MM.1S (cell line): ENCODE data around the gene HSF2BP.
A peak's percentile ranks its signal among the peaks of the same experiment; 100 is the strongest.

Source experiments
- DNase-seq: peaks from one replicate; pipeline ENCODE4 v3.0.0-alpha.2; 2015
- H2AFZ ChIP-seq: fragments of 300-600 bp; sonication (generic); 2 replicates; pipeline ENCODE4 v1.6.0; 2016; ENCODE audit warnings: antibody characterized with exemption, low read length
- H3F3A ChIP-seq: fragments of 300-600 bp; sonication (generic); 2 replicates; pipeline ENCODE4 v1.6.1; 2016; ENCODE audit warnings: mild to moderate bottlenecking, antibody characterized with exemption, low read length, moderate library complexity, mixed read lengths; ENCODE audit not compliant: insufficient read depth
- H3K27ac ChIP-seq: fragments of 300-600 bp; sonication (generic); 2 replicates; pipeline ENCODE4 v1.5.1; 2016; ENCODE audit warnings: mild to moderate bottlenecking, low read length
- H3K27me3 ChIP-seq: fragments of 300-600 bp; sonication (generic); replicated peaks from 2 replicates; pipeline ENCODE4 v1.6.0; 2016; ENCODE audit warnings: low read length; ENCODE audit not compliant: insufficient read depth
- H3K36me3 ChIP-seq: fragments of 300-600 bp; sonication (generic); replicated peaks from 2 replicates; pipeline ENCODE4 v1.6.1; 2016; ENCODE audit warnings: mild to moderate bottlenecking, low read length, mixed read lengths; ENCODE audit not compliant: insufficient read depth
- H3K4me1 ChIP-seq: fragments of 300-600 bp; sonication (generic); 2 replicates; pipeline ENCODE4 v1.6.1; 2016; ENCODE audit warnings: low read length, mixed read lengths
- H3K4me2 ChIP-seq: fragments of 300-600 bp; sonication (generic); 2 replicates; pipeline ENCODE4 v1.6.0; 2016; ENCODE audit warnings: low read depth, low read length
- H3K4me3 ChIP-seq: fragments of 300-600 bp; sonication (generic); 2 replicates; pipeline ENCODE4 v1.5.1; 2016; ENCODE audit warnings: low read length, mixed read lengths
- H3K79me2 ChIP-seq: fragments of 300-600 bp; sonication (generic); 2 replicates; pipeline ENCODE4 v1.6.1; 2016; ENCODE audit warnings: mixed run types, low read length, mixed read lengths
- H3K9ac ChIP-seq: fragments of 300-600 bp; sonication (generic); 2 replicates; pipeline ENCODE4 v1.6.1; 2016; ENCODE audit warnings: low read length, mixed read lengths
- H3K9me2 ChIP-seq: fragments of 300-600 bp; sonication (generic); replicated peaks from 2 replicates; pipeline ENCODE4 v1.6.1; 2016; ENCODE audit warnings: mild to moderate bottlenecking, low read length, mixed read lengths; ENCODE audit not compliant: insufficient read depth
- H3K9me3 ChIP-seq: fragments of 300-600 bp; sonication (generic); replicated peaks from 2 replicates; pipeline ENCODE4 v1.6.1; 2016; ENCODE audit warnings: mild to moderate bottlenecking, low read length, mixed read lengths; ENCODE audit not compliant: insufficient read depth
- H4K20me1 ChIP-seq: fragments of 300-600 bp; sonication (generic); 2 replicates; pipeline ENCODE4 v1.6.1; 2016; ENCODE audit warnings: mild to moderate bottlenecking, low read length, moderate library complexity, mixed read lengths; ENCODE audit not compliant: insufficient read depth
- EZH2 ChIP-seq: fragments of 300-600 bp; sonication (generic); optimal IDR thresholded peaks from 2 replicates; pipeline ENCODE3; 2017; ENCODE audit warnings: low read depth, mild to moderate bottlenecking, antibody characterized with exemption, low read length, mixed read lengths
- EZH2phosphoT487 ChIP-seq: fragments of 300-600 bp; sonication (generic); IDR thresholded peaks from 2 replicates; pipeline ENCODE4 v1.6.1; 2018; ENCODE audit warnings: antibody characterized with exemption, low read length
- TF ChIP-seq, protein P1 (sequence below): fragments of 300-600 bp; sonication (generic); IDR thresholded peaks from 2 replicates; pipeline ENCODE4 v1.5.1; 2016; ENCODE audit warnings: antibody characterized with exemption, low read length, mixed read lengths

The HSF2BP gene

DNA sequence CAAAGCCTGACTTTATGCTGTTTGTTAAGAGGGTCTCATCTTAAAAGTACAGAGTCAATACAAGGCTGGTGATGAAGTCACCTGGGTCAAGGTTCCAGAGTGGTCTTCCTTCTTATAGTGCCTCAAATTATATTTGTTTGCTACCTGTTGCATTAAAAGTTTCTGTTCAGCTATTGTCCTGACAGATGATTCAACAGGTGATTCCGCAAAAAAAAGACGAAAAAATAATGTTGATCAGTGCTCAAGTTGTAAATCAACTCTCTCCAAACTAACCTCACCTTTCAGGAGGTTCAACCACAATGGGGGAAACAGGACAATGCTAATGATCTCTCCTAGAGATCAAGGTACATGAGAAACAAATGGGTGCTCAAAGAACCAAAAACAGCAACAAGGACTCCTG, 35.7 kb downstream of the HSF2BP start:
- Histone ChIP-seq H3K9ac (no peak overlapping the region), H3K27me3 (no peaks in the 10 kb centered on the region), H3K36me3 (no peaks in the 10 kb centered on the region), H4K20me1 (no peaks in the 10 kb centered on the region), H3K4me1 (peaks cover 6% of the 10 kb centered on the region), H3K4me2 (no peak overlapping the region), H2AFZ (no peak overlapping the region), H3K79me2 (no peaks in the 10 kb centered on the region), H3K9me2 (no peaks in the 10 kb centered on the region), H3K9me3 (no peaks in the 10 kb centered on the region), H3K4me3 (no peak overlapping the region), H3K27ac (no peak overlapping the region), H3F3A (no peaks in the 10 kb centered on the region)
- TF ChIP-seq, protein P1, sequence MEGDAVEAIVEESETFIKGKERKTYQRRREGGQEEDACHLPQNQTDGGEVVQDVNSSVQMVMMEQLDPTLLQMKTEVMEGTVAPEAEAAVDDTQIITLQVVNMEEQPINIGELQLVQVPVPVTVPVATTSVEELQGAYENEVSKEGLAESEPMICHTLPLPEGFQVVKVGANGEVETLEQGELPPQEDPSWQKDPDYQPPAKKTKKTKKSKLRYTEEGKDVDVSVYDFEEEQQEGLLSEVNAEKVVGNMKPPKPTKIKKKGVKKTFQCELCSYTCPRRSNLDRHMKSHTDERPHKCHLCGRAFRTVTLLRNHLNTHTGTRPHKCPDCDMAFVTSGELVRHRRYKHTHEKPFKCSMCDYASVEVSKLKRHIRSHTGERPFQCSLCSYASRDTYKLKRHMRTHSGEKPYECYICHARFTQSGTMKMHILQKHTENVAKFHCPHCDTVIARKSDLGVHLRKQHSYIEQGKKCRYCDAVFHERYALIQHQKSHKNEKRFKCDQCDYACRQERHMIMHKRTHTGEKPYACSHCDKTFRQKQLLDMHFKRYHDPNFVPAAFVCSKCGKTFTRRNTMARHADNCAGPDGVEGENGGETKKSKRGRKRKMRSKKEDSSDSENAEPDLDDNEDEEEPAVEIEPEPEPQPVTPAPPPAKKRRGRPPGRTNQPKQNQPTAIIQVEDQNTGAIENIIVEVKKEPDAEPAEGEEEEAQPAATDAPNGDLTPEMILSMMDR = no peak
- TF ChIP-seq EZH2 = no peak
- TF ChIP-seq EZH2phosphoT487 = no peak
- no peak for DNase-seq

GRCh38 chr21:43622796-43623195, 36.5 kb downstream of the HSF2BP start:
- Histone ChIP-seq H3K4me1 (peaks cover 6% of the 10 kb centered on the region), H3K9ac (no peak overlapping the region), H2AFZ (no peak overlapping the region), H3K4me2 (no peak overlapping the region), H3K79me2 (no peaks in the 10 kb centered on the region), H3K27ac (no peak overlapping the region), H3K9me3 (no peaks in the 10 kb centered on the region), H4K20me1 (no peaks in the 10 kb centered on the region), H3K36me3 (no peaks in the 10 kb centered on the region), H3K9me2 (no peaks in the 10 kb centered on the region), H3K4me3 (no peak overlapping the region), H3F3A (no peaks in the 10 kb centered on the region), H3K27me3 (no peaks in the 10 kb centered on the region)
- DNase-seq = no peak
- TF ChIP-seq, protein P1 = no peak
- TF ChIP-seq EZH2 = no peak
- no peak for TF ChIP-seq EZH2phosphoT487

- no peak for DNase-seq
- no peak overlapping the region for H3K9ac ChIP-seq
- H3K9me2 ChIP-seq = no peaks in the 10 kb centered on the region
- H3K27ac ChIP-seq = no peak overlapping the region
- H3K36me3 ChIP-seq = no peaks in the 10 kb centered on the region
- no peaks in the 10 kb centered on the region for H3K27me3 ChIP-seq
- H3K4me2 ChIP-seq = no peak overlapping the region
- H3K79me2 ChIP-seq = no peaks in the 10 kb centered on the region
- H3K4me3 ChIP-seq = no peak overlapping the region
- TF ChIP-seq EZH2phosphoT487 = no peak
- TF ChIP-seq, protein P1 = peak; percentile 29
- H3K9me3 ChIP-seq = no peaks in the 10 kb centered on the region
- H3F3A ChIP-seq = no peaks in the 10 kb centered on the region
- no peak overlapping the region for H2AFZ ChIP-seq
- no peaks in the 10 kb centered on the region for H4K20me1 ChIP-seq
- peaks cover 6% of the 10 kb centered on the region for H3K4me1 ChIP-seq
Measured at GRCh38 chr21:43619856-43620255, 39.4 kb downstream of the HSF2BP start.

- TF ChIP-seq EZH2phosphoT487 = no peak
- TF ChIP-seq EZH2 = no peak
- TF ChIP-seq, protein P1 = no peak
Measured at GRCh38 chr21:43619344-43619743, 39.9 kb downstream of the HSF2BP start.

More at GRCh38 chr21:43619344-43619743, 39.9 kb downstream of the HSF2BP start:
- Histone ChIP-seq H3K9me2 (no peaks in the 10 kb centered on the region), H4K20me1 (no peaks in the 10 kb centered on the region), H3K79me2 (no peaks in the 10 kb centered on the region), H3K9me3 (no peaks in the 10 kb centered on the region), H2AFZ (no peak overlapping the region), H3K27me3 (no peaks in the 10 kb centered on the region), H3K4me3 (no peak overlapping the region), H3F3A (no peaks in the 10 kb centered on the region), H3K36me3 (no peaks in the 10 kb centered on the region), H3K4me2 (no peak overlapping the region), H3K9ac (no peak overlapping the region), H3K27ac (no peak overlapping the region), H3K4me1 (peaks cover 6% of the 10 kb centered on the region)
- DNase-seq = no peak
